H1 (cell line): ENCODE results near the gene CEP57L1. TPM values are rescaled to one million over a fixed set of nuclear protein-coding genes. Genes with fewer than 3 reads are reported as not detected.

ENCODE experiments used
- CTCF ChIA-PET: fragments of 300-600 bp; sonication (Branson Sonifier 250); formaldehyde crosslinking; loops from one replicate; lab custom pipeline; 2021; ENCODE audit not compliant: partially characterized antibody; lab: Charles Lee
- POLR2A ChIA-PET: fragments of 300-600 bp; sonication (Branson Sonifier 250); formaldehyde crosslinking; loops from one replicate; lab custom pipeline; 2021; ENCODE audit warnings: inconsistent platforms; ENCODE audit not compliant: partially characterized antibody; lab: Charles Lee
- DNase-seq, 2 experiments: peaks; one replicate each; pipeline versions ENCODE4 v3.0.0 to v3.0.0-alpha.2; 2010 to 2022; ENCODE audit warnings: low spot score in 2 of 2, low read depth in 1 of 2, mixed read lengths in 1 of 2
- FAIRE-seq: peaks from 2 replicates; lab custom pipeline; 2011; peaks lifted over from hg19 to GRCh38; lab: Jason Lieb, UNC
- H2AFZ ChIP-seq: 2 replicates; pipeline ENCODE4 v1.8.1; 2012; ENCODE audit warnings: low read length, inconsistent platforms
- H2AK5ac ChIP-seq: 2 replicates; pipeline ENCODE4 v1.6.1; 2013; ENCODE audit warnings: low read depth, low read length
- H2BK120ac ChIP-seq: replicated peaks from 2 replicates; pipeline ENCODE3; 2013; ENCODE audit warnings: low read depth, low read length, inconsistent platforms
- H2BK12ac ChIP-seq: 2 replicates; pipeline ENCODE4 v1.6.1; 2013; ENCODE audit warnings: low read depth, low read length
- H2BK15ac ChIP-seq: 2 replicates; pipeline ENCODE4 v1.6.1; 2013; ENCODE audit warnings: low read length
- H2BK20ac ChIP-seq: 2 replicates; pipeline ENCODE4 v1.6.1; 2013; ENCODE audit warnings: low read length
- H2BK5ac ChIP-seq: 2 replicates; pipeline ENCODE4 v1.6.1; 2013; ENCODE audit warnings: low read depth, low read length
- H3K14ac ChIP-seq: 2 replicates; pipeline ENCODE4 v1.6.1; 2013; ENCODE audit warnings: inconsistent platforms; ENCODE audit not compliant: insufficient read length
- H3K18ac ChIP-seq: 2 replicates; pipeline ENCODE4 v1.6.1; 2013; ENCODE audit warnings: low read length; ENCODE audit errors: extremely low read depth
- H3K23ac ChIP-seq: 2 replicates; pipeline ENCODE4 v1.6.1; 2013; ENCODE audit warnings: inconsistent platforms; ENCODE audit not compliant: insufficient read length
- H3K23me2 ChIP-seq: 2 replicates; pipeline ENCODE4 v1.6.1; 2013; ENCODE audit warnings: low read depth, low read length
- H3K27ac ChIP-seq: 2 replicates; pipeline ENCODE4 v1.6.1; 2011; ENCODE audit warnings: low read depth, low read length, inconsistent platforms
- H3K27me3 ChIP-seq, 4 experiments: replicated peaks in 1 of 4; 1 replicate in 1 of 4; 2 replicates in 3 of 4; pipeline versions ENCODE4 v1.6.1 to v1.8.1; 2011 to 2013; ENCODE audit warnings: low read length in 3 of 4, mild to moderate bottlenecking in 3 of 4, inconsistent platforms in 2 of 4, mixed read lengths in 2 of 4, moderate library complexity in 1 of 4; ENCODE audit not compliant: control insufficient read depth in 3 of 4, insufficient read depth in 3 of 4; ENCODE audit errors: extremely low read depth in 1 of 4
- H3K36me3 ChIP-seq, 4 experiments: 2 replicates each; pipeline versions ENCODE4 v1.6.1 to v1.8.1; 2011 to 2013; ENCODE audit warnings: mild to moderate bottlenecking in 4 of 4, low read length in 3 of 4, moderate library complexity in 2 of 4, control low read depth in 1 of 4, inconsistent platforms in 1 of 4; ENCODE audit not compliant: insufficient read depth in 4 of 4, control insufficient read depth in 2 of 4
- H3K4ac ChIP-seq: replicated peaks from 2 replicates; pipeline ENCODE3; 2013; ENCODE audit warnings: low read length, low read depth, mixed read lengths, inconsistent platforms; ENCODE audit not compliant: insufficient read length
- H3K4me1 ChIP-seq, 4 experiments: replicated peaks in 1 of 4; 1 replicate in 1 of 4; 2 replicates in 3 of 4; pipeline versions ENCODE4 v1.6.1 to v1.8.1; 2011 to 2013; ENCODE audit warnings: low read length in 3 of 4, inconsistent platforms in 2 of 4, mixed read lengths in 1 of 4; ENCODE audit not compliant: insufficient read depth in 4 of 4, control insufficient read depth in 3 of 4
- H3K4me2 ChIP-seq, 2 experiments: 2 replicates each; pipeline versions ENCODE4 v1.6.1 to v1.8.1; 2011 to 2013; ENCODE audit warnings: low read depth in 2 of 2, low read length in 2 of 2, control low read depth in 1 of 2, inconsistent platforms in 1 of 2, mild to moderate bottlenecking in 1 of 2; ENCODE audit not compliant: insufficient read depth in 1 of 2
- H3K4me3 ChIP-seq, 4 experiments: fragments of 200-600, 300-600 bp in 1 of 4; sonication (generic), shearing (Covaris generic), sonication (Bioruptor Twin) in 1 of 4; 2 replicates each; pipeline versions ENCODE4 v1.5.1 to v1.8.1; 2011 to 2016; ENCODE audit warnings: low read length in 4 of 4, low read depth in 3 of 4, control low read depth in 2 of 4, inconsistent platforms in 2 of 4, mild to moderate bottlenecking in 2 of 4, mixed read lengths in 1 of 4, moderate library complexity in 1 of 4; ENCODE audit not compliant: insufficient read depth in 2 of 4; ENCODE audit errors: extremely low read depth in 1 of 4
- H3K56ac ChIP-seq: replicated peaks from 2 replicates; pipeline ENCODE3; 2013; ENCODE audit warnings: low read depth, mild to moderate bottlenecking, mixed read lengths, low read length, inconsistent platforms; ENCODE audit not compliant: insufficient read length
- H3K79me1 ChIP-seq: 2 replicates; pipeline ENCODE4 v1.6.1; 2013; ENCODE audit warnings: low read depth, low read length, control low read depth
- H3K79me2 ChIP-seq, 2 experiments: 2 replicates each; pipeline versions ENCODE4 v1.6.1 to v1.8.1; 2012 to 2013; ENCODE audit warnings: low read length in 2 of 2, mild to moderate bottlenecking in 2 of 2, inconsistent platforms in 1 of 2; ENCODE audit not compliant: insufficient read depth in 2 of 2, control insufficient read depth in 1 of 2
- H3K9ac ChIP-seq, 4 experiments: replicated peaks in 1 of 4; 1 replicate in 1 of 4; 2 replicates in 3 of 4; pipeline versions ENCODE4 v1.6.1 to v1.8.1; 2011 to 2013; ENCODE audit warnings: low read depth in 3 of 4, low read length in 3 of 4, control low read depth in 2 of 4, mild to moderate bottlenecking in 2 of 4, moderate library complexity in 2 of 4, inconsistent platforms in 1 of 4; ENCODE audit errors: extremely low read depth in 1 of 4
- H3K9me3 ChIP-seq, 2 experiments: 2 replicates each; pipeline versions ENCODE4 v1.6.1 to v1.8.1; 2012 to 2013; ENCODE audit warnings: mild to moderate bottlenecking in 2 of 2, moderate library complexity in 2 of 2, control low read depth in 1 of 2, inconsistent platforms in 1 of 2, low read depth in 1 of 2, low read length in 1 of 2, mixed read lengths in 1 of 2; ENCODE audit not compliant: insufficient read depth in 2 of 2
- H4K20me1 ChIP-seq, 2 experiments: replicated peaks in 1 of 2; 2 replicates each; pipeline versions ENCODE3 to v1.8.1; 2011 to 2013; ENCODE audit warnings: inconsistent platforms in 2 of 2, low read length in 2 of 2, mild to moderate bottlenecking in 1 of 2; ENCODE audit not compliant: insufficient read depth in 2 of 2, control insufficient read depth in 1 of 2
- H4K5ac ChIP-seq: 2 replicates; pipeline ENCODE4 v1.6.1; 2013; ENCODE audit warnings: low read length, low read depth, mixed read lengths, inconsistent platforms; ENCODE audit not compliant: insufficient read length
- H4K8ac ChIP-seq: 2 replicates; pipeline ENCODE4 v1.8.0; 2013; ENCODE audit warnings: mild to moderate bottlenecking, moderate library complexity, low read length, inconsistent platforms; ENCODE audit not compliant: insufficient read depth; ENCODE audit errors: extremely low read depth
- H4K91ac ChIP-seq: replicated peaks from 2 replicates; pipeline ENCODE3; 2013; ENCODE audit warnings: low read length, mixed read lengths, inconsistent platforms; ENCODE audit not compliant: insufficient read length
- E2F6 ChIP-seq: IDR thresholded peaks from 2 replicates; pipeline ENCODE4 v1.6.1; 2012; ENCODE audit warnings: inconsistent platforms
- SP2 ChIP-seq: IDR thresholded peaks from 2 replicates; pipeline ENCODE4 v1.6.1; 2012; ENCODE audit warnings: mild to moderate bottlenecking, low read length, inconsistent platforms
- WGBS, 2 experiments: shearing (Covaris generic) in 1 of 2; methylation state at CpG; one replicate each; pipeline versions ENCODE4 v1.1.6 to v1.1.7; 2013 to 2015; ENCODE audit warnings: low lambda C conversion rate in 2 of 2, mixed read lengths in 2 of 2, inconsistent platforms in 1 of 2, low coverage in 1 of 2, missing lambda C conversion rate in 1 of 2; ENCODE audit not compliant: insufficient replicate concordance in 2 of 2, insufficient coverage in 1 of 2, insufficient read length in 1 of 2; ENCODE audit errors: extremely low coverage in 1 of 2, missing lambda C conversion rate in 1 of 2; 5-methylcytosine and 5-hydroxymethylcytosine counted together
- polyA plus RNA-seq, 7 experiments: library from polyadenylated mRNA; depleted of rRNA in 3 of 7; stranded (reverse) in 5 of 7; unstranded in 2 of 7; fragments of >200 nt in 5 of 7; fragments of 200-250 nt in 2 of 7; gene quantifications; 1 replicate in 5 of 7; 2 replicates in 1 of 7; 4 replicates in 1 of 7; pipeline versions ENCODE4 v1.2.1 to v1.2.3, GENCODE V29; 2011 to 2013; ENCODE audit warnings: missing spikeins in 2 of 7, mixed read lengths in 2 of 7
- total RNA-seq: library from RNA; stranded (reverse); fragmentation: NEBNext Ultra II Directional; extraction: Animal tissue kit (Norgen Biotek cat#: 25700); gene quantifications from 2 replicates; pipeline ENCODE4 v1.2.1, GENCODE V29; 2021

Gene CEP57L1
- total and polyA plus RNA-seq, 2 of the 8 experiments (the other 6 are each of a cell fraction or from before 2014, with no cell fraction given): 3.6 to 11.5 TPM

- 0 out of 2 replicates have a peak overlapping the region, but pooled peaks have one; percentile 51 for H4K8ac ChIP-seq
- peak overlapping the region; percentile 73 to 95 (median 86) for H3K4me3 ChIP-seq
- no peak overlapping the region for H3K4ac ChIP-seq
- H3K9me3 ChIP-seq: no peaks in the 10 kb centered on the region
- TF ChIP-seq E2F6 (peak; percentile 41; the same call in 1 of the 2 replicates), SP2 (no peak)
- H3K14ac ChIP-seq: no peak overlapping the region
- H2AK5ac ChIP-seq: no peak overlapping the region
- peak overlapping the region; percentile 34 for H3K56ac ChIP-seq
- no peak overlapping the region for H4K5ac ChIP-seq
- no peaks in the 10 kb centered on the region for H3K36me3 ChIP-seq
- H2BK12ac ChIP-seq: no peak overlapping the region
- H3K4me2 ChIP-seq: peak overlapping the region; percentile 85 to 96
- no peaks in the 10 kb centered on the region for H3K79me1 ChIP-seq
- H3K27me3 ChIP-seq: no peaks in the 10 kb centered on the region
- WGBS, 2 experiments: 11% methylated on average over 8 of the region's 8 CpGs; no CpG with 5 or more reads in 1 of the 2 experiments
- DNase-seq (no peak), FAIRE-seq (no peak)
- H2BK20ac ChIP-seq: no peak overlapping the region
- H2BK120ac ChIP-seq: no peak overlapping the region
- H4K91ac ChIP-seq: no peak overlapping the region
- peak overlapping the region; percentile 100 for H2AFZ ChIP-seq
- no peak overlapping the region for H2BK15ac ChIP-seq
- H3K27ac ChIP-seq: no peak overlapping the region
- H3K4me1 ChIP-seq: no peaks in the 10 kb centered on the region
- no peak overlapping the region for H3K23ac ChIP-seq
- peak overlapping the region in 3 of 4 experiments; percentile 60 to 84 (median 79); a peak in 5 of 7 replicates for H3K9ac ChIP-seq
- H3K18ac ChIP-seq: no peak overlapping the region
- peaks cover 0 to 2% of the 10 kb centered on the region in 2 experiments for H4K20me1 ChIP-seq
- peaks cover 10% of the 10 kb centered on the region for H3K23me2 ChIP-seq
- peaks cover 0 to 6% of the 10 kb centered on the region in 2 experiments; a peak in 2 of 4 replicates for H3K79me2 ChIP-seq
- 0 out of 2 replicates have a peak overlapping the region, but pooled peaks have one; percentile 3 for H2BK5ac ChIP-seq
- ChIA-PET CTCF (no interaction called here), POLR2A (interaction anchor here (1.2 to 2.2 kb wide), 2 partner anchors 287 to 1779 kb away, joined by 3 to 10 read pairs; partner anchors contain the start of gene CD164)
Observed at GRCh38 chr6:109095835-109096084, 453 bp downstream of the CEP57L1 start.
